HG03442 (cell line): ENCODE data around the gene AGPAT2.

Experiments used
- ATAC-seq: cut with Tn5 transposase; IDR thresholded peaks from one replicate; pipeline ENCODE4 v1.9.1; 2021; ENCODE audit warnings: mild to moderate bottlenecking, moderate library complexity; ENCODE audit not compliant: unreplicated experiment

Gene AGPAT2

DNA sequence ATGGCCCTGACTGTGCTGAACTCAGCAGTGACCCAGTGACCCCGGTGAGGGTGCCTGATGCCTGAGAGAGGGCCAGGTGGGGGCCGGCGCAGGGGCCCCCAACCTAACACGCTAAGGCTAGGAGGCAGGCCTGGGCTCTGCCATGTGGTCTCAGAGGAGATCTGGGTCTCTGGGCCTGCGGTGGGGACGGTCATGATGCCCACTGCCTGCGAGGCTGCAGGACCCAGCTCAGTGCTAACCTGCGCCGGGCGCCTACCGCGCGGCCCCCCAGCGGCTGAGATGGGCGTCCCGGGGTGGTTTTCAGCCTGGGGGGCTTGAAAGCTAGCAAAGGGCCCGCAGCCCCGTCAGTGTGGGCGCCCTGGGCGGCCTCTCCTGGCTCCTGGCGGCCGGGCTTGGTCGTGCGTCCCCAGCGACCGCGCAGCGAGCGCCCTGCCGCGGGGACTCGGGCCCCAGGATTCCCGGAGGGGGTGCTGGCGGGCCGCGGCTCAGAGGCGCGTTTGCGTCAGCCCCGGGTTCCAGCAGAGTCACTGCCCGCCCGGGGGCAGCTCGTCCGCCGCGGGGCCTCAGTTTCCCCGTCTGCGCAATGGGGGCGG is 22.1 kb downstream of the AGPAT2 start:
- ATAC-seq: no peak

DNA sequence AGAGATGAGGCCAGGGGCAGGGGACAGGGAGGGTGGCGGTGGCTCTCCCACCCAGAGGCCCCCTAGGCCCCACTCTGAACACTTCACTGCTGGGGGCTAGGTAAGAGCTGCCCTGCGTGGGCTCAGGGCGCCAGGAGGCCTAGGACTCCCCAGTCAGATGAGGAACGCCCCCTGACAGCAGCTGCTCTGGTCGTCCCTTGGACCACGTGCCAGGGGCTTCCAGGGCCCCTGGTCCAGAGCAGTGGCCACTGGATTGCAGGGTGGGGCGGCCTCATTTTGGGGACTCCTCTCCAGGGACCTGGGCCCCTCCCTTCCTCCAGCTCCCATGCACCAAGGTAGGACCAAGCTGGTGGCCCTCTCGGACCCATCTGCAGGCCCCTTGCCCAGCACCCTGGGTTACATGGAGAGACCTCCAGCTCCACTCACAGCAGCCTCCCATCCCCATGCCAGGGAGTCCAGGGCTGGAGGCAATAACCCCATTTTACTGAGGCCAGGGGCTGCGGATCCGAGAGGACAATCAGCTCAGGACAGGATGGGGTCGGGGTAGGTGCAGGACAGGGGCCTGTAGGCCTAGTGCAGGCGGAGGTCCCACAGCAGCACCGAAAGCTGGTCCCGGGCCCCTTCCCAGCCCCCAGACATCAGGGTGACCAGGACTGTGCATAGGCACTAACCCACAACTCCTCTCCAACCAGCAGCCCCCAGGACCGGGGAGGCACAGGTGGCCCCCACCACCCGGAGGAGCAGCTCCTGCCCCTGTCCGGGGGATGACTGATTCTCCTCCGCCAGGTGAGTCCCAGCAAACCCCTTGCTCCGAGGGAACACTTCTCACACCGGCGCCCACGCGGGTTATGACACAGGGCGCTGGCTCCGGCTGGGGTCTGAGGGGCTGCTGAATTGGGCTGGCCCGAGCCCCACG is 23.0 kb downstream of the AGPAT2 start:
- ATAC-seq: no peak

DNA sequence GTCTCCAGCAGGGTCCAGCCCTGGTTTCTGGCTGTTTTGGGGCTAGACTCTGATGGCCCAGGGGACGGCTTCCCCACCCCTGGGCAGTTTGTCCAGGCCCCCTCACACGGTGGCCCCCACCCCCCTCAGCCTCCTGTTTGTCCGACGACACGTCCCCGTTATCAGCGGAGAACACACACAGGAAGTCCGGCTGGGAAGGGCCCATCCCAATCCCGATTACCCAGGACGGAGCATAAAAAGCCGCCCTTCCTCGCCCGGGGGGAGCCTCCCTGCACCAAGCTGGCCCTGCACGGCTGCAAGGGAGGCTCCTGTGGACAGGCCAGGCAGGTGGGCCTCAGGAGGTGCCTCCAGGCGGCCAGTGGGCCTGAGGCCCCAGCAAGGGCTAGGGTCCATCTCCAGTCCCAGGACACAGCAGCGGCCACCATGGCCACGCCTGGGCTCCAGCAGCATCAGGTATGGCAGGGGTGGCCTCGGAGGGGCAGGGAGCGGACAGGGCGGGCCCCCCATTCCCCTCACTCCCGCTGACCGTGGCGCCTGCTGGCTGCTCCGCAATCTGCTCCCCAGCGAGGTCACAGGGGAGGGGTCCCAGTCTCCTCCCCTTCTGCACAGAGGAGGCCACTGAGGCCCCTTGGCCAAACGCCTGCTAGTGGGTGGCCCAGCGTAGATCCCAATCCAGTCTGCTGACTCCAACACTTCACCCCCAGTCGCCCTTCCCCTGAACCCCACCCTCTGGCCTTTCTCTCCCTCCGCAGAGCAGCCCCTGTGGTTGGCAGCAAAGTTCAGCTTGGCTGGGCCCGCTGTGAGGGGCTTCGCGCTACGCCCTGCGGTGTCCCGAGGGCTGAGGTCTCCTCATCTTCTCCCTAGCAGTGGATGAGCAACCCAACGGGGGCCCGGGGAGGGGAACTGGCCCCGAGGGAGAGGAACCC is 24.3 kb downstream of the AGPAT2 start, which contains the start of gene EGFL7:
Gene EGFL7 (plus strand): TSS at position 261 of the 926 bp plus-strand sequence. CDS start 5,367 bp downstream, outside the sequence.
- no peak for ATAC-seq

DNA sequence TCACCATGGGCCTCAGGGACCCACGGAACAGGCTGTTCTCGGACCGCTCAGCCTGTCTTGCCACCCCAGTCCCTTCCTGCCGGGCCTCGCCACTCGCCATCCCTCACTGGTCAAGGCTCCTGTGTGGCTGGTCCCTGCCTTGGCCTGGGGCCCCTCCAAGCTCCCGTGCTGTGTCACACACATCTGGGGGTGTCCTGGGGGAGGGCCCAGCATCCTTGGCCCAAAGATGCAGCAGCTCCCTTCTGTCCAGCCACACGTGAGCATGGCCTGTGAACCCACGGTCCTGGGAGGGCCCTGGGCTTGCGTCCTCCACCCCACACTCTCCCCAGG is 25.0 kb downstream of the AGPAT2 start:
- ATAC-seq: no peak

DNA sequence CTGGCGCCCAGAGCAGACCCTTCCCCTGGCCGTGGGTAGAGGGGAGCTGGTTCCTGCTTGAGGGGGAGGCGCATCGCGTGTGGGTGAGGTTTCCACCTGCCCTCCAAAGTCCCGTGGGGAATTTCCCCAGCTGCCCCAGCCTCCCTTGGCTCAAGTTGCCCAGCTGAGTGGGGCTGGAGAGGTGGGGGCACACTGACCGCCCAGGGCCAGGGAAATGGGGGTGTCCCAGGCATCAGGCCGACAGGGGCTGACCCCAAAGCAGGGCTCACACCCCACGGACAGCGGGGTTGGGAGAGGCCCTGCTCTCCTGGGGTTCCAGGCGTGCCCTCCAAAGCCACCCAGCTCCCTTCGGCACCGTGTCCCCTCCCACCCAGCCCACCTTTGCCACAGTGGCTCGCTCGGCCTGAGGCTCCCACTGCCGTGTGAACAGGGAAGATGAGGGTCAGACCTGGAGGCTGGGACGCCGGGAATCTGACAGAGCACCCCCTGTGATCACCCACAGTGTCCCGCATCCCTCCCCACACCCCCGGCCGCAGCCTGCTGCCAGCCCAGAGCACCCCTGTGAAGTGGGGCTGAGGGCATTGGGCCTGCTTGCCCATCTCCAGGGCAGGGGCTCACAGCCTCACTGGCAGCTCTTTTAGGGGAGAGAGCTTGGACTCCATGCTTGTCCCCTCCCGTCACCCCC is 25.5 kb downstream of the AGPAT2 start:
- ATAC-seq: no peak

DNA sequence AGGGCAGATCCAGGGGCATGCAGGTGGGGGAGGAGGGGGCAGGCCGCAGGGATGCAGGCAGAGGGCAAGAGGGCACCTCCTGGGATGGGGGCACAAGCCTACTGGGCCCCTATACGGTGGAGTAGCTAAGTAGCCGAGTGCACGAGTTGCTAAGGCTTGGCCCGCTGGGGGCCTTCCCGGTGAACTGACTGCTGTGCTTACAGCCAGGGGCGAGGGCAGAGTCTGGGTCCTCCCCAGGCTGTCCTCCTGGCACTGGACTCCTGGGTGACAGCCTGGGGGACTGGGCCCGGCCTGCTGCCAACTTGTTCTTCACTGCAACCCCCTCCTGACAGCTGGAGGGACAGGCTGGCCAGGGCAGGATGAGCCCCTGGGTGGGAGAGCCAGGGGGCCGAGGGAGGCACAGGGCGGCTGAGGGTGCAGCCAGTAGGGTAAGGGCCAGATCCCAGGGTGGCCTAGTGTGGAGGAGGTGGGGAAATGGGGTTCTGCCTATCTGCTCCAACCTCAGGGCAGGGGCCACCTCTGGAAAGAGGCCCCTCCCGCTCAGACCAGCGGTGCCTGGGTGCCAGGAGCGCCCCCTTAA is 26.2 kb downstream of the AGPAT2 start:
- no peak for ATAC-seq

DNA sequence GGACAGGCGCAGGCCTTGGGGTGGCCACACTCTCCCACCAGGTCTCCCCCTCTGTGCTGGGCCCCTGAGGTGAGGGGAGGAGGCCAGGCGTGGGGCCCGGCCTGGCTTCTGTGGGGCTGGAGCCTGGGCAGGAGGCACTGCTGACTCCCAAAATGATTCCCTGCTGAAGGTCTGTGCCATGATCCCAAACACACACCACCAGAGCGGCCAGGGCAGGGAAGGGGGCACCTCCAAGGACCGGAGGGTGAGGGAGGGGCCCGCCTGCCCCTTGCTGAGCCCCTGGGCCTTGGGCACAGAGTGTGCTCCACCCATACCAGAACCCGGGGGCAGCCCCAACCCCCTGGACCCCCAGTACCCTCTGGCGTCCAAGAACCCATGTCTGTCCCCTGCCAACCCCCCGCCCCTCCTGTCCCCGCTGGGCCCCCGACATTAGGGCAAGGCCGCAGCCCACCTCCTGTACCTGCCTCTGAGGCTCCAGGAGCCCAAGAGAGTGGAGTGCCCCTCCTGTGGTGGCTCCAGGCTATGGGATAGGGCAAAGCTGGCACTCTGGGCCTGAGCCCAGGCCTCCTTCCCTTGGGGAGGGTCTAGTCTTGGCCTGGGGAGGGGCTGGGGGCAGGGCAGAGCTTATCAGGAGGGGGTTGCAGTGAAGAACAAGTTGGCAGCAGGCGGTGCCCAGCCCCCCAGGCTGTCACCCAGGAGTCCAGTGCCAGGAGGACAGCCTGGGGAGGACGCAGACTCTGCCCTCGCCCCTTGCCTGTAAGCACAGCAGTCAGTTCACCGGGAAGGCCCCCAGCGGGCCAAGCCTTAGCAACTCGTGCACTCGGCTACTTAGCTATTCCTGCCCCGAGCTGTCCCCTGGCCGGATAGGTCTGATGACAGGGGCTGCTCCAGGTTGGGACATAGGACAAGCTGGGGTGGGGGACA is 27.1 kb downstream of the AGPAT2 start:
- ATAC-seq: no peak

DNA sequence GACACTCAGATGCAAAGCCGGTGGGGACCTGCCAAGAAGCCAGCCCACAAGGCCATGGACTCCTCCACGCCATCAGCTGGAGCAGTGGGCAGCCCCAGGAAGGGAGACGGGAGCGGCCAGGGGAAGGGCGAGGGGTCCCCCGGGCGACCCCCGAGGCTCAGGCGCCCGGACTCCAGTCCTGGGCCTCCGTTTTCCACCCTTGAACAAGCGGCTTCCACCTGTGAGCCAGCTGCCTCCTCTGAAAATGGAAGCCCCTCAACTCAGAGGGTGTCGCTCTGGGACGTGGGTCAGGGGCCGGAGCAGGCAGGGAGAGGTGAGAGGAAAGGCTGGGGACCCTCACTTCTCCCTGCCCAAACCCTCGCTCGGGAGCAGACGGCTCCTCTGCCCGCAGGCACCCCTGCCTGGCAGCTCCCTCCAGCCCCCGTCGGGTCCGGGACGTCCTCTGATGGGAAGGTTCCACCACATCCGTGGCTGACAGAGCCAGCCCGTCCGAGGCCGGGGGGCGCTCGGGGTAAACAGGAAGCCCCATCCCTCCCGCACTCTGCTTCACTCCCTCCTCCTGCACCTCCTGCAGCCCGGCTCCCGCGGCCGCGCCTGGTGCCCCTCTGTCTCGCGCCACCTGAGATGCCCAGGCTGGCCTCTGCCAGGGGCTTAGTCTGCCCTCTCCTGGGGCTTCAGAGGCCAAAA is 28.3 kb downstream of the AGPAT2 start:
- ATAC-seq: no peak

DNA sequence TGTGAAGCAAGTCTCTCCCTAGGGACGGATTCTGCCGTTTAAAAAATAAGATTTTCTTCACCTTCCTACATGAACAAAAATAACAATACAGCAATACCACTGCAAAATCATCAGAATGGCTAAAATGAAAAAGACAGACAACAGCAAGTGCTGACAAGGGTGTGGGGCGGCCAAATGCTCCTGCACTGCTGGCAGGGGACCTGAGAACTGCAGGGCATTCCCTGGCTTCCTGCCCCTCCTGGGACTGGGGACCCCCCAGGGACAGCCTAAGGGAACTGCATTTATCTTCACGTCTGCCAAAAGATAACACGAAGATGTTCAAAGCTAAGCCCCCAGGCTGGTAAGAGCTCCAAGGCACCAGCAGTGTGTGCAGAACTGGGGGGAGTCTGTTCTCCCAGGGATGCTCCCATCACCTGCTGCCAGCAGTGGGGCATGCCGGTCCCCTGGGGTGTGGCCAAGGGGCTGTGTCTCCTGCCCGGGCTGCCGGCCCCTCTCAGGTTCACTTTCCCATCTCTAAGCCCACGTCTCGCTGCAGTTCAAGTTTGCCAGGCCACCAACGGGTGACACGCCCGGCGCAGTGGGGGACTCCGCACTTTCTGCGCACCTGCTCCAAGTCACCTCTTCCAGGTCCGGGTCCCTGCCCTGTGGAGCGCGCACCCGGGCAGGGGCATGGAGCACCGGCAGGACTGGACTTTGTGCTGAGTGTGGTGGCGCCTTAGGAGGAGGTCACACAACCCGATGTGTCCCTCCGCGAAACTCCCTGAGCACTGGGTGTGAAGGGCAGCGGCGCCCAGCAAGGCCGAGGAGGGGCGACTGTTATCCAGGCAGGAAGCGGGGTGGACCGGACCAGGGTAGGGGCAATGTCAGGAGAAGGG is 29.0 kb downstream of the AGPAT2 start:
- ATAC-seq: no peak

DNA sequence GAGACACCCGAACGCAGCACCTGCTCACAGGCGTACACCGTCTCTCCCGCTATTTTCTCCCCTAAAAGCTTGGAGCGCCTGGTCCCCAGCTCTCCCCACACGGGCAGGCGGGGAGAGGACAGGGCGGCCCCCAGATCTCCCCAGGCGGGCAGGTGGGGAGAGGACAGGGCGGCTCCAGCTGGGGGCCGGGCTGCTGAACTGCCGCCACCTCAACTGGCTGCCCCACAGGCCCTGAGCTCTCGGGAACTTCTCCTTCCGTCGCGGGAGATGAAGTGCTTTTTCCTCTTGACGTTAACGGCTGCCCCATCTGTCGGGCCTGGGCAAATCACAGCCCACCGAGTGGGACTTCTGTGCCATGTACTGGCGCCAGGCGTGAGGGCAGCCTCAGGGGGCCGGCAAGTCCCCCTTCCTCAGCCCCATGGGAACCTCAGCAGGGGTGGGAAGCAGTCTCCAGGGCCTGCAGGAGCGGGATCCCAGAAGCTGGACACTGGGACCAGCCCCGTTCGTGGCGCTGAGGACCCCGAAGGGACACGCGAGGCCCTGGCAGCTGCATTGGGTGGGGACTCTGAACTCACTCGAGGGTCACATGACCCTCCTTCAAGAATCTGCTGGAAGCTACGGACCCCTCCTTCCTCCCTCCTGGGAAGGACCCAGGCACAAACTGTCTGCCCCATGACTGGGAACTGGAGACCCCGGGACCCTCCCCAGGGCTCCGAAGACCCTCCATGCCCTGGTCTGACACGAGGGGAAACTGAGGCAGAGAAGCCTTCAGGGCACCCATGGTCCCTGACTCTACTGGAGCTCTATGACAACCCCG is 30.3 kb downstream of the AGPAT2 start:
- ATAC-seq: no peak

DNA sequence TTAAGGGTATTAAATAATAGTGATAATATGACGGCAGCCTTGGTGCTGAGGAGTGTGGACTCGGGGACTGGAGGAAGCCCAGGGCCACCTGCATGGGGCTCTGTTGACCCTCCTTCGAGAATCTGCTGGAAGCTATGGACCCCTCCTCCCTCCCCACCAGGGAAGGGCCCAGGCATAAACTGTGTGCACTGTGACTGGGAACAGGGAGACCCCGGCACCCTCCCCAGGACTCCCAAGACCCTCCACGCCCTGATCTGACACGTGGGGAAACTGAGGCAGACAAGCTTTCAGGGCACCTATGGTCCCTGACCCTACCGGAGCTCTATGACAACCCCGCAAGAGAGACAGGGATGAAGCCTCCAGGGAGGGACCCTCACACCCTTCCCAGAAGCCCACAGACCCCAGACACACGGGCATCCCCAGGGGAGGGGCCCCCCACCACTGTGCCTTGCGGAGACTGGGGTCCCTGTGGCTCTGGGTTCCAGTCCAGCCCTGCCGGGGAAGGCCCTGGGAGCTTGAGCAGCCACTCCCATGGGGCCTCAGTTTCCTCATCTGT is 31.0 kb downstream of the AGPAT2 start:
- ATAC-seq: no peak

DNA sequence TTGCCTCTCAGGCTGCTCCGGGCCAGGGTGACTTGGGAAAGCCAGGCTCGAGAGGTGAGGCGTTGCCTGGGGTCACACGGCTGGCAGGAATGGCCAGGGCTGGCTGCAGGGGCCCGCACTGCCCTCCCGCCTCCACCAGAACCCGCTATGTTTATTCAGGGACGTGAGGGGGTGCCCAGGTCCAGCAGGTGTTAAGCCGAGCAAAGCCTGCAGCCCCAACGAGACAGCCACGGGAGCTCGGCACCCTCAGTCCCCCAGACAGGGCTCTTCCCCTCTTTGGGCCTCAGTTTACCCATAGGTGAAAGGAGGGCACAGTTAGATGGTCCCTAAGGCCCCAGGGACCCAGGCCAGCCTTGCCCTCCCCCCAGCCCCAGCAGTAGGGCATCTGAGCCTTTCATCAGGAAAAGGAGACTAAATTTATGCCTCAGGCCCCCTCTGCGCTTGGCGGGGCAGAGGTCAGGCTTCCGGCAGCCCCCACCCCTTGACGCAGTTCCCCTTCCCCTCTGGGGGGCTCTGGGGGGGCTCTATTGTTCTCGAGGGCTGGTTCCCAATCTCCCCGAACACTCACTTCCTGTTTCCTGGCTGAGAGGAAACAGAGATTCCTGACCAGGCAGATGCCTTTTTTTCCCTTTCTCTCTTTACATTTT is 31.6 kb downstream of the AGPAT2 start:
- no peak for ATAC-seq

DNA sequence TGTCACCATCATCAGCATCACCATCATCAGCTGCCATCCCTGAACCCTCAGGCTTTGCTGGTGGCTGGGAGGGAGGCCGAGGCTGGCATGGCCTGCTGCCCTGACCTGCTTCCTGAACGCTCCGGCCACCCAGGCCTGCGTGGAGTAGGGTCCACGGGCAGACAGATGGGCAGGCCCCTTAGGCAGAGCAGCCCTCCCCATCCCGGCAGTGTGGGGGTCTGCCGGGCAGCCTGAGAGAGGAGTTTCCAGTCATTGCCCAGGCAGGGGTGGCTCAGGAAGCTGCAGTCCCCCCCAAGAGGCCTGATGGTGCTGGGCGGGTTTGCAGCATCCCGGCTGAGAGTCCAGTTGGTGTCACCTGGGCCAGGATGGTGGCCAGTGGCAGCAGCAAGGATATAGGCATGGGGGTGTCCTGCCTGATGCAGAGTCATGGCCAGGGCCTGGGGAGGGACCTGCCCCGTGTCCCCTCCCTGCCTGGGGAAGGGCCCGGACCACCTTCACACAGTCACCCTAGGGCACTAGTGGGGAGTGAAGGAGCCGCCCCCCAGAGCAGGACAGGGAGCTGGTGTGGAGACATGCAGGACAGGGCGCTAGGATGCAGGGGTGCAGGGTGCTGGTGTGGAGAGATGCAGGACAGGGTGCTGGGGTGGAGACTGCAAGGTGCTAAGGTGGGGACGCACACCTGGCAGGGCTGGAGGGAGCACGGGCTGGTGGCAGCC is 32.3 kb downstream of the AGPAT2 start:
- ATAC-seq: no peak

DNA sequence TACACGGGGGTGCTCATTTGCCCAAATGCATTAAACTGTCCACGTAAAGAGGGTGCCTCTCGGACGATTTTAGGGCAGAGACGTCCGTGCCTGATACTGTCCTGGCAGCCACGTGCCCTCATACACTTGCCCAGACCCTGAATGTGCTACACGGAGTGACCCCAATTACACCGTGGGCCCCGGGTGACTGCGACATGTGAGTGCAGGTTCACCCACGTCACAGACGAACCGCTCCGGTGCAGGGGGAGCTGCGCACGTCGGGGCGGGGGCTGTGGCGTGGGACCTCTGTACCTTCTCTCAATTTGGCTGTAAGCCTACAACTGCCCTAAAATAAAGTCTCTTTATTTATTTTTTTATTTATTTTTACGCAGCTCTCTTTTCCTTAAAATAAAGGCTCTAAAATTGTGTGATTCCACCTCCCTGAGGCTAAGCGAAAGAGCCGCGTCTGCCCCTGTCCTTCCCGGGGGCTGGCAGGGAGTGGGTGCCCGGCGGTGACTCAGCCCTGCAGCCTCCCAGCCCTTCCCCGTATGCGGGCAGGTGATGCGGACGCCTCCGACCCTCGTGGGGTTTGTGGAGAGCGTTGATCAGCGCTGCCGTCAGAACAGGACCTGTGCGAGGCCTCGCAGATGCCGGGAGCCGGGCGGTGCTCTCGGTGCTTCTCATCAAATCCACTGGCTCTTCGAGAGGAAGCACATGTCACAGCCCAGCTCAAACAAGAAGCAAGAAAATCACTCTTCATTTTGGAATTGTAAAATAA is 33.8 kb downstream of the AGPAT2 start:
- ATAC-seq: no peak

DNA sequence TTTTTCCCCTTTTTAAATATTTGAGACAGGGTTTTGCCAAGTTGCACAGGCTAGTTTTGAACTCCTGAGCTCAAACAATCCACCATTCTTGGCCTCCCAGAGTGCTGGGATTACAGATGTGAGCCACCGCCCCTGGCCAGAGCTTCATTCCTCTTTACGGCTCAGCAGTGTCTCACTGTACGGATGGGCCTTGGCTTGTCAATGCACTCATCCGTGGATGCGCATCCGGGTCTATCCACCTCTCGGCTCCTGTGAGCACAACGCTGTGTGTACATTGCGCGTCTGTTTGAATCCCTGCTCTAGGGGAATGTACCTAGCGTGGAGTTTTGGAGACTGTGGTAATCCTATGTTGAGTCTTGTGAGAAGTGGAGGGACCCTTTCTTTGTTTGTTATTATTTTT is 35.4 kb downstream of the AGPAT2 start:
- no peak for ATAC-seq
